HUDEP-2 (cell line): ENCODE data around the gene TBXA2R.

Experiments
- DNase-seq, 76 experiments: peaks; one replicate each; lab custom pipeline; 2025; ENCODE audit not compliant: unreplicated experiment in 76 of 76; lab: John Stamatoyannopoulos, UW

The TBXA2R gene

GRCh38 chr19:3608079-3608641 is 1.5 kb upstream of the TBXA2R start:
- DNase-seq = no peak

GRCh38 chr19:3607303-3608078 is 816 bp upstream of the TBXA2R start:
- no peak for DNase-seq

- DNase-seq = no peak
These were observed 443 bp downstream of the TBXA2R start for GRCh38 chr19:3606174-3606689.

GRCh38 chr19:3605770-3606169 is 905 bp downstream of the TBXA2R start:
- DNase-seq = no peak

GRCh38 chr19:3605361-3605760 is 1.3 kb downstream of the TBXA2R start:
- DNase-seq = no peak

DNA sequence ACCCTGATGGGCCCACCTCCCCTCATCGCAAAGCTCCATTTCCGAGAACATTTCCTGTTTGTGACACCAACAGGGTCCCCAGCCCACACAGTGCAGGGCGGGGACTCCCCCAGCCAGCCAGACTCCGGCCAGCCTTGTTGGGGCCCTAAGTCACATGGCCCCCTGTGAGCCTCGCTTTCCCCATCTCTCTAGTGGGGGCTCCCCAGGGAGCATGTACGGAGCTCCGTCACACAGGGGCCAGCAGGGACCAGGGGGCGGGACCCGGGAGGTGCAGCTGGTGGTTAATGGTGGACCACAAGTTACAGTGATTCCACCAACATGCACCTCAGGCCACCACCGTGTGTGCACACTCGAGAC is 1.7 kb downstream of the TBXA2R start:
- no peak for DNase-seq

DNA sequence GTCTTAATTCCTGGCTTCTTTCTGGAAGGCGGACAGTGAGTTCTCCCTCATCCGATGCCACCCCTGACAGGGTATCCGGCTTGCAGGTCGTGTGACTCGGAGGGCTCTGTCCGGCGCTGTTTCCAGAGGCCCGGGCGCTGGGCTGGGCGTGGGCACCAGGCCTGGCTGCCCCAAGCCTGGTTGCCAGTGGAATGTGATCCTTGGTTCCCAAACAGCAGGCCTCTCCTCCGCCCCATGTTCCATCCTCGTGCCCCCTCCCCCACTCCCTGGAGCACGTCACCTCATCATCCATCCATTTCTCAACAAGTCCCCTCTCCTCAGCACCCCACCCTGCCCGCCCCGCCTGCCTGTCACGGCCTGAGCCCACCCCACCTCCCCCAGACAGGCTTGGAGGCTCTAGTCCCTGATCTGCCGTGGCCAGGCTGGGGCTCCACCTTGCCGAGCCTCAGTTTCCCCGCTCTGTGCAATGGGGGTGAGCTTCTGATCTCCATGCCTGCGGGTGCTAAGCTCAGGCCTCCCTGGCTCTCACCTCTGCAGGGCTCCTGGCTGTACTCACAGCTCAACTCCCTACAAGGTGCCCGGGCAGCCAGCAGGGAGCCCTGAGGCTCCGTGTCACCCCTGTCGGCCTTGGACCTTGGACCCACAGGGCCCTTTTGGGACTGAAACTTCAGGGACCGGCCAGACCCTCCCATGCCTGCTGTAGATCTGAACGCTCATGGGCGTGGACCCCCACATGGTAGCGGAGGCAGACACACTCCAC is 2.3 kb downstream of the TBXA2R start:
- DNase-seq = no peak

- no peak for DNase-seq
These were observed 3.4 kb downstream of the TBXA2R start for GRCh38 chr19:3603121-3603811.

GRCh38 chr19:3601021-3601420 is 5.7 kb downstream of the TBXA2R start:
- DNase-seq = no peak

DNA sequence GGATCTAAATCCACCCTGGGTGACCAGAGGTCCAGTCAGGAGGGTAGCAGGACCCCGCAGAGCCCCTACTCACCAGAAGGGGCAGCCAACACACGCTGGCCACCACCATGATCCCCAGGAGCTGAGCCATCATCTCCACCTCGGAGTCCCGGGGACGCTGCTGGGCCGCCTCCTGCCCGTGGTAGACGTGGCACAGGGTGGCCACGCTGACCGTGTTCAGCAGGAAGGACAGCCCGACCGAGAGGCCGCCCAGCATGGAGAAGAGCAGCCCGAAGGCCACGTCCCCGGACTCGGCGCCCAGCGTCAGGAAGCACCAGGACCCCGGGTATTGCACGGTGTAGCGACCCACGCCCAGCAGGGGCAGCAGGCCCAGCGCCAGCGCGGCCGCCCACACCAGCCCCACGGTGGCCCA is 6.9 kb downstream of the TBXA2R start:
- no peak for DNase-seq

DNA sequence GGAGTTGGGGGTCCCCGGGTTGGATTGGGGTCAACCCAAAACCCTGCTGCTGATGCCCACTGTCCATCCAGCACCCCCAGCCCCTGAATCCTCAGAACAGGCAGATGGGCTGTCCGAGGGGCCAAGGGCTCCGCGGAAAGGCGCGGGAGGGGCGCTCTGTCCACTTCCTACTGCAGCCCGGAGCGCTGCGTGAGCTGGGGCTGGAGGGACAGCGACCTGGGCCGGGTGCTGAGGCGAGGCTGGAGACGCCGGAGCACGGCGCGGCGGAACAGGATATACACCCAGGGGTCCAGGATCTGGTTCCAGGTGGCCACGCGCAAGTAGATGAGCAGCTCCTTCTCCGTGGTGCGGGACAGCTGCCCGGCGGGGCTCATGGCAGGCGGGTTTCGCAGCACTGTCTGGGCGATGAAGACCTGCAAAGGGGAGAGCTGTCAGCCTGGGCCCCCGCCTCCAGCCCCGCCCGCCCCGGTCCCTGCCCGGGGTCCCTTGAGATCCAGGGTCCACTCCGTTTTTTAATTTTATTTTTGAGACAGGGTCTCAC is 11.1 kb downstream of the TBXA2R start:
- DNase-seq = no peak

GRCh38 chr19:3593156-3593555 is 13.5 kb downstream of the TBXA2R start:
- no peak for DNase-seq

DNA sequence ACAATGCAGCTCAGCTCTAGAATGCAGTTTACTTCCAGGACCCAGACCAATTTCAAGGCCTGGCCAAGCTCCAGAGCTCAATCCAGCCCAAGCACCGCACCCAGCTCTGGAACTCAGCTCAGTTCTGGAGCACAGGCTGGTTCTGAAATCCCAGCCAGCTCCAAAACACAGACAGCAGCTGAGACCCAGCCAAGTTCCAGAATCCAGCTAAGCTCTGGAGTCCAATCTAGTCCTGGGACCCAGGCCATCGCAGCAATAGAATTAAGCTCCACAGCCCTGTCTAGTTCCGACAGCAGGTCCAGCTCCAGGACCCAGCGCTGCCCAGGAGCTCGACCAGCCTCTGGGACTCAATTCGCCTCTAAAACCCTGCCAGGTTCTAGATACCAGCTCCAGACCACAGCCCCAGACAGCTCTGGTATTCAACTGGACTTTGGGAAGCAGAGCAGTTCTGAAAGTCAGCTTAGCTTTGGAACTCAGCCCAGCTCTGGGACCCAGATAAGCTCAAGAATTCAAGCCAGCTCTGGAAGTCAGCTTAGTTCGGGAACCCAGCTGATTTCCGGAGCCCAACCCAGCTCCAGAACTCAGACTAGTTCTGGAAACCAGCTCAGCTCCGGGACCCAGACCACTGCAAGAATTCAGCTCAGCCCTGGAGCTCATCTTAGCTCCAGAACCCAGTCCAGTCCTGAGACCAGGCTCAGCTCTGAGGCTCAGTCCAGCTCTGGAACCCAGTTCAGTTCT is 14.6 kb downstream of the TBXA2R start:
- no peak for DNase-seq

- no peak for DNase-seq
These were observed 15.6 kb downstream of the TBXA2R start for GRCh38 chr19:3590991-3591659.

GRCh38 chr19:3589949-3590348 is 16.7 kb downstream of the TBXA2R start:
- DNase-seq = no peak

GRCh38 chr19:3589439-3589838 is 17.2 kb downstream of the TBXA2R start:
- DNase-seq = no peak

- DNase-seq = no peak
These were observed 19.8 kb downstream of the TBXA2R start for GRCh38 chr19:3586707-3587346.

DNA sequence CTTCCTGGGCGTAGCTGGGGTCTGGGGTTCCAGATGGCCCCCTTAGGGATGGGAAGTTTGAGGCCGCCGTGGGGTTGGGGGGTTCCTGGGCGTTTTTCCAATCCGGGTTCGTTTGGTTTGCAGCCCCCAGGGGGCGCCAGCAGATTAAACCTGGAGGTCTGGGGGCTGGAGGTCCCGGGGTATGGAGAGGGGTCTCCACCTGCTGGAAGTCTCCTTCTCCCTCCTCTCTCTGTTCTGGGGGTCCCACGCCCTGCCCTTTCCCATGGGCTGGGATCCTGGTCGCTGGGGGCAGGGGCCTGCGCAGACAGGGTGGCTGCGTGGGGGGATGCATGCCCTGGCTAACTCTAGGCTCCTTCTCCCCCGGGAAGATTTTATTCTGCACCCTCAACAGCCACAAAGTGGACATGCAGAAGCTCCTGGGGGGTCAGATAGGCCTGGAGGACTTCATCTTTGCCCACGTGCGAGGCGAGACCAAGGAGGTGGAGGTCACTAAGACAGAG is 20.5 kb downstream of the TBXA2R start:
- DNase-seq = peak in 2 of 76 experiments; percentile 16
